Stimulated activated memory B cell treated with anti-CD40 and anti-IgM and Interleukin-4, amounts not matched to agents 10 μg/mL and 1 μg/mL and 100 μg/mL, for 72 hours (primary cell): ENCODE measurements around the gene SLC6A18.
A peak's percentile ranks its signal among the peaks of the same experiment; 100 is the strongest.

Experiments used
- ATAC-seq: fragments of 150-1000 bp; cut with Tn5 transposase; 2 replicates; pipeline ENCODE4 v1.10.0; 2021
- H3K27ac Mint-ChIP-seq: one replicate; pipeline ENCODE4 v1.8.0; 2022; ENCODE audit warnings: mild to moderate bottlenecking, mixed read lengths
- H3K27me3 Mint-ChIP-seq: one replicate; pipeline ENCODE4 v1.8.0; 2022; ENCODE audit warnings: mixed read lengths
- H3K36me3 Mint-ChIP-seq: one replicate; pipeline ENCODE4 v1.8.0; 2022; ENCODE audit warnings: mixed read lengths
- H3K4me1 Mint-ChIP-seq: one replicate; pipeline ENCODE4 v1.8.0; 2022; ENCODE audit warnings: mixed read lengths
- H3K4me3 Mint-ChIP-seq: one replicate; pipeline ENCODE4 v1.8.0; 2022; ENCODE audit warnings: mild to moderate bottlenecking, moderate library complexity, mixed read lengths
- H3K9me3 Mint-ChIP-seq: one replicate; pipeline ENCODE4 v1.8.0; 2022; ENCODE audit warnings: mixed read lengths

Gene SLC6A18

GRCh38 chr5:1294835-1295649 lies 69.9 kb downstream of the SLC6A18 start, which contains the start of gene TERT:
TSS of gene TERT (minus strand) at chr5:1295068. CDS start at chr5:1294989, 79 bp downstream.
- peaks cover 36% of the 10 kb centered on the region for H3K4me1 Mint-ChIP-seq
- H3K27me3 Mint-ChIP-seq, result peaks cover 58% of the 10 kb centered on the region
- H3K4me3 Mint-ChIP-seq, result peak within 1 kb of the TSS; percentile 34
- no peak within 1 kb of the TSS for H3K27ac Mint-ChIP-seq
- peak; percentile 57 for ATAC-seq
- H3K9me3 Mint-ChIP-seq, result no peaks in the 10 kb centered on the region
- no peaks in the 10 kb centered on the region for H3K36me3 Mint-ChIP-seq

- Mint-ChIP-seq H3K4me1 (peaks cover 36% of the 10 kb centered on the region), H3K4me3 (peak overlapping the region; percentile 34), H3K9me3 (no peaks in the 10 kb centered on the region), H3K27me3 (peaks cover 58% of the 10 kb centered on the region), H3K36me3 (no peaks in the 10 kb centered on the region), H3K27ac (no peak overlapping the region)
- no peak for ATAC-seq
Measured at GRCh38 chr5:1295650-1296037, 70.5 kb downstream of the SLC6A18 start.
